Endometrial microvascular endothelial cells (primary cell): Measurements from ENCODE around the gene KRT32. TPM values are rescaled to one million over a fixed set of nuclear protein-coding genes. Genes with fewer than 3 reads are reported as not detected.

Source experiments
- in situ Hi-C: cut with HindIII; loops from 2 replicates; pipeline ENCODE4 v1.10.0; 2017; ENCODE audit warnings: low sequenced_read_pairs, low pct_unique_long_range_greater_than_20kb; ENCODE audit errors: inconsistent ontology term
- total RNA-seq: library from RNA; depleted of rRNA; stranded (reverse); fragments of >200 nt; gene quantifications from one replicate; pipeline ENCODE4 v1.2.3, GENCODE V29; 2015; ENCODE audit errors: inconsistent ontology term

The KRT32 gene
- total RNA-seq: not detected

- in situ Hi-C loops: no loop called here
These were observed at the start of gene KRT32 for GRCh38 chr17:41466988-41467387. TSS of gene KRT32 (minus strand) at chr17:41467386. CDS start at chr17:41467325, 61 bp downstream.

- in situ Hi-C loops: no loop called here
These were observed 49.7 kb upstream of the KRT32 start for GRCh38 chr17:41516830-41517283.

- in situ Hi-C loops: no loop called here
These were observed 49.1 kb upstream of the KRT32 start for GRCh38 chr17:41516147-41516829.

GRCh38 chr17:41513168-41513547, 46.0 kb upstream of the KRT32 start:
- in situ Hi-C loops: no loop called here

GRCh38 chr17:41512546-41513167, 45.5 kb upstream of the KRT32 start:
- in situ Hi-C loops: no loop called here

- in situ Hi-C loops: no loop called here
These were observed 44.5 kb upstream of the KRT32 start for GRCh38 chr17:41511716-41512115.

- in situ Hi-C loops: no loop called here
These were observed 43.9 kb upstream of the KRT32 start for GRCh38 chr17:41511116-41511515.

GRCh38 chr17:41510251-41511065, 43.3 kb upstream of the KRT32 start:
- in situ Hi-C loops: no loop called here

GRCh38 chr17:41507315-41507880, 40.2 kb upstream of the KRT32 start:
- in situ Hi-C loops: no loop called here

GRCh38 chr17:41505809-41506767, 38.9 kb upstream of the KRT32 start:
- in situ Hi-C loops: no loop called here

- in situ Hi-C loops: no loop called here
These were observed 38.0 kb upstream of the KRT32 start, which contains the start of gene KRT13 for GRCh38 chr17:41505007-41505808. TSS of gene KRT13 (minus strand) at chr17:41505612. CDS start at chr17:41505550, 62 bp downstream.

- in situ Hi-C loops: no loop called here
These were observed 37.2 kb upstream of the KRT32 start for GRCh38 chr17:41504246-41504977.

- in situ Hi-C loops: no loop called here
These were observed 36.0 kb upstream of the KRT32 start for GRCh38 chr17:41503202-41503601.

- in situ Hi-C loops: no loop called here
These were observed 33.1 kb upstream of the KRT32 start for GRCh38 chr17:41500131-41500911.

GRCh38 chr17:41499714-41500113, 32.5 kb upstream of the KRT32 start:
- in situ Hi-C loops: no loop called here

- in situ Hi-C loops: no loop called here
These were observed 31.1 kb upstream of the KRT32 start for GRCh38 chr17:41498276-41498675.
